Large intestine (tissue), 3 donors: ENCODE measurements around the gene BHLHA15. TPM values are rescaled to one million over a fixed set of nuclear protein-coding genes. Genes with fewer than 3 reads are reported as not detected.
A peak's percentile ranks its signal among the peaks of the same experiment; 100 is the strongest.

Experiments used
- DNase-seq, 2 donors: peaks; one replicate each; pipeline versions ENCODE4 v3.0.0 to v3.0.0-alpha.2; 2013
- H3K27ac ChIP-seq: one replicate; pipeline ENCODE4 v1.5.1; 2013; ENCODE audit warnings: low read length
- H3K27me3 ChIP-seq: 2 replicates; pipeline ENCODE4 v1.6.1; 2013; ENCODE audit warnings: low read length; ENCODE audit not compliant: control insufficient read depth, insufficient read depth
- H3K36me3 ChIP-seq: 2 replicates; pipeline ENCODE4 v1.6.1; 2013; ENCODE audit warnings: low read length; ENCODE audit not compliant: control insufficient read depth, insufficient read depth
- H3K4me1 ChIP-seq: one replicate; pipeline ENCODE4 v1.6.1; 2013; ENCODE audit warnings: low read length; ENCODE audit not compliant: control insufficient read depth, insufficient read depth
- H3K4me3 ChIP-seq: one replicate; pipeline ENCODE4 v1.5.1; 2013; ENCODE audit warnings: low read length
- H3K9me3 ChIP-seq: one replicate; pipeline ENCODE4 v1.6.1; 2013; ENCODE audit warnings: mild to moderate bottlenecking, low read depth, low read length, moderate library complexity; ENCODE audit not compliant: control insufficient read depth
- WGBS: methylation state at CpG from one replicate; pipeline ENCODE4 v1.1.5; 2013; ENCODE audit warnings: low lambda C conversion rate; ENCODE audit not compliant: insufficient coverage; 5-methylcytosine and 5-hydroxymethylcytosine counted together
- polyA plus RNA-seq: library from polyadenylated mRNA; unstranded; fragments of 120-200 nt; gene quantifications from one replicate; pipeline ENCODE4 v1.2.1, GENCODE V29; 2013

The BHLHA15 gene
- polyA plus RNA-seq, 1 donor = 0.60 TPM

DNA sequence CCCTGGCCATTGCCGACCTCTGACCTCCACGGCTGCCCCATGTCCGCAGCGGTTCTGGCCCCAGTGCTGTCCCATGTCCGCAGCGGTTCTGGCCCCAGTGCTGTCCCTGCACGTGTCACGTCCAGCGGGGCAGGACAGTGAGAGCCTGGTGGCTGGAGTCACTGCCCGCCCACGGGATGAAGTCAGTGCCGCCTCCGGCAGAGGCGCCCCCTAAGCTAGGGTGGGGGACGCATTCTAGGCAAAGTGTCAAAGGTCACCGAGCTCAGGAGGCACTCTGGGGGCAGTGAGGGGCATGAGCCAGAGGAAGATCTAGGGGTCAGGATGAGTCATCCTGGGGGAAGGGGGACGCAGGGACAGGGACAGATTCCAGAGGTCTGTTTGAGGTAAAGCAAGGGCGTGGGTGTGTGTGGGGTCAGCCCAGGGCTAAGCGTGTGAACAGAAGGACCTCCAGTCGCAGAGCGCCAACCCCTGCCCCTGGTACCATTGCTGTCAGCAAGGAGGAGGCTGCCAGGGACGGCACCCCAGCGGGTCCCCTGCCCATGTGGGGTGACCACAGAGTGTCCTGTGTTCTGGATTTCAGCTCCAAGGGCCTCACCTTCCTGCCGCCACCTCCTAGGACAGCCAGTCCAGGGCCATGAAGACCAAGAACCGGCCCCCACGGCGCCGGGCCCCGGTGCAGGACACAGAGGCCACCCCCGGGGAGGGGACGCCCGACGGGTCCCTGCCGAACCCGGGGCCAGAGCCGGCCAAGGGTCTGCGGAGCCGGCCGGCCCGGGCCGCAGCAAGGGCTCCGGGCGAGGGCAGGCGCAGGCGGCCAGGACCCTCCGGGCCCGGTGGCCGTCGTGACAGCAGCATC is 665 bp downstream of the BHLHA15 start:
- Histone ChIP-seq H3K27me3 (no peaks in the 10 kb centered on the region), H3K9me3 (no peaks in the 10 kb centered on the region), H3K27ac (no peak overlapping the region), H3K4me1 (peaks cover 6% of the 10 kb centered on the region), H3K36me3 (peaks cover 10% of the 10 kb centered on the region), H3K4me3 (peak overlapping the region; percentile 29)
- peak in 1 of 2 donors; percentile 49 for DNase-seq
- WGBS = no CpG with 5 or more reads among the region's 49 CpGs

- peaks cover 8% of the 10 kb centered on the region for H3K36me3 ChIP-seq
- no peak for DNase-seq
- no peak overlapping the region for H3K4me3 ChIP-seq
- no peak overlapping the region for H3K27ac ChIP-seq
- WGBS = no CpG with 5 or more reads among the region's 30 CpGs
- H3K4me1 ChIP-seq = peaks cover 6% of the 10 kb centered on the region
- H3K9me3 ChIP-seq = no peaks in the 10 kb centered on the region
- no peaks in the 10 kb centered on the region for H3K27me3 ChIP-seq
These were observed 1.3 kb downstream of the BHLHA15 start for GRCh38 chr7:98212532-98213041.

DNA sequence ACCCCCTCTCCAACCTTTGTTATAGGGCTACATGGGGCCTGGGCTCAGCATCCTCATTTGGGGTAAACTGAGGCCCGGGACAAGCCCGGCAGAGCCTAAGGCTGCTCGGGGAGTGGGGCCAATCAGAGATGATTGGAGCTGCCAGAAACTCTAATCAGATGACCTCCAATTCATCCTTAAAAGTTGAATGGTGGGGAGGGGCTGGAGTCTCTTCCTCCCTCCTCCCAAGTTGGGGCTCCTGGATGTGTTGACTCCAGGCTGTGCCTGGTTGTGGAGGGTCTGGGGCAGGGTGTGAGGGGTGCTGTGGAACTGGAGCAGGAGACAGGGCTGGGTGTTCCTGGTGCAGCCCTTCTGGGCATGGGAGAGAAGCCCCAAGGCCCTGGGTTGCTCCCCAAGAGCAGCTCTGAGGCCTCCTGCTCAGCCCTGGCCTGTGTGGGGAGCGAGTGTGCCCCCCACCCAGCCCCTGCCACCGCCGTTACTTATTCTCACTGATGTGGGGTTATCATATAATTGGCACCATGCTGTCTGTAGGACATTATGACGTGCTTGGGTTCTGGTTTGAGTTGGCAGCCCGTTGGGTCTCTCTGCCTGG is 2.2 kb downstream of the BHLHA15 start:
- H3K9me3 ChIP-seq = no peaks in the 10 kb centered on the region
- peaks cover 6% of the 10 kb centered on the region for H3K4me1 ChIP-seq
- DNase-seq = no peak
- H3K27me3 ChIP-seq = no peaks in the 10 kb centered on the region
- H3K27ac ChIP-seq = no peak overlapping the region
- H3K36me3 ChIP-seq = peaks cover 8% of the 10 kb centered on the region
- WGBS = no CpG with 5 or more reads among the region's 8 CpGs
- no peak overlapping the region for H3K4me3 ChIP-seq

DNA sequence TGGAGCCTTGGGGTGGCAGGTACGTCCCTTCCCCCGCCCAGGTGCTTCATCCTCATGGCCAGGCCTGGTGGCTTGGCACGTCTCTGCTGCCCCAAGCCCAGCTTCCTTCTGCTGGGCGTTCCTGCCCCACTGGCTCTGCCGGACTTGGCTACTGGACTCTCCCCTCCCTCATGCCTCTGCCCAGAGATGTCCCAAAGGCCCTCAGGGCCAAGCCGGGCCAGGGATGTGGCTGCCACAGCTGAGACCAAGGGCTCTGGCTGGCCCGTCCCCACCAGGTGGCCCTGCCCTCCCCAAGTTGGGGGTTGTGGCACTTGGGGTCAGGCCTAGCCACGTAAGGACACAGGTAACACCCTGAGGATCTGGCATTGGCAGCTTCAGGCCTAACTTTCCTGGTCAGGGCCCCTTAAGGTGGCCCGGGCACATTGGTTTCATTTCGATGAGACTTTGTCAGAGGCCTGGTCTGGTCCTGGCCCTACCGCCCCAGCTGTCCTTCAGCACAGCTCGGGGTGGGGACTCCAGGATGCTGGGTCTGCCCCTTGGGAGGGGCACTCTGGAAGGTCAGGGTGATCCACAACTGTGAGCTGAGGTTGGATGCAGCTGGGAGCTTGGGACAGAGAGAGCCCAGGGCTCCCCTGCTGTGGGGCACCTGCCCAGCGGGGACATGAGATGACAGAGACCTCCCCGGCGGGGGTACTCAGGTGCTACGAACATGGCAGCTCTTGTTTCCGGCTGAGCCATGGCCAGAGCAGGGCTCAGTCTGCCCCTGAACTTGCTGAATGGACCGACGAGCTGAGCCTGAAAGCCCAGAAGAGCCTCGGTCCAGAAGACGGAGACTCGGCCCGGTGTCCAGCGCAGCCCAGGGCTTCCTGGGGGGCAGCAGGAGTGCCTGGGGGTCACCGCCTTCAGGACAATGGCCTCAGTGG is 2.9 kb downstream of the BHLHA15 start:
- H3K4me1 ChIP-seq = peaks cover 6% of the 10 kb centered on the region
- H3K36me3 ChIP-seq = peaks cover 6% of the 10 kb centered on the region
- WGBS = no CpG with 5 or more reads among the region's 25 CpGs
- H3K4me3 ChIP-seq = no peak overlapping the region
- no peak overlapping the region for H3K27ac ChIP-seq
- DNase-seq = no peak
- no peaks in the 10 kb centered on the region for H3K27me3 ChIP-seq
- H3K9me3 ChIP-seq = no peaks in the 10 kb centered on the region

GRCh38 chr7:98214811-98215321 is 3.6 kb downstream of the BHLHA15 start:
- DNase-seq = no peak
- Histone ChIP-seq H3K27ac (no peak overlapping the region), H3K4me1 (peaks cover 6% of the 10 kb centered on the region), H3K36me3 (peaks cover 4% of the 10 kb centered on the region), H3K27me3 (no peaks in the 10 kb centered on the region), H3K9me3 (no peaks in the 10 kb centered on the region), H3K4me3 (no peak overlapping the region)
- WGBS = no CpG with 5 or more reads among the region's 27 CpGs

DNA sequence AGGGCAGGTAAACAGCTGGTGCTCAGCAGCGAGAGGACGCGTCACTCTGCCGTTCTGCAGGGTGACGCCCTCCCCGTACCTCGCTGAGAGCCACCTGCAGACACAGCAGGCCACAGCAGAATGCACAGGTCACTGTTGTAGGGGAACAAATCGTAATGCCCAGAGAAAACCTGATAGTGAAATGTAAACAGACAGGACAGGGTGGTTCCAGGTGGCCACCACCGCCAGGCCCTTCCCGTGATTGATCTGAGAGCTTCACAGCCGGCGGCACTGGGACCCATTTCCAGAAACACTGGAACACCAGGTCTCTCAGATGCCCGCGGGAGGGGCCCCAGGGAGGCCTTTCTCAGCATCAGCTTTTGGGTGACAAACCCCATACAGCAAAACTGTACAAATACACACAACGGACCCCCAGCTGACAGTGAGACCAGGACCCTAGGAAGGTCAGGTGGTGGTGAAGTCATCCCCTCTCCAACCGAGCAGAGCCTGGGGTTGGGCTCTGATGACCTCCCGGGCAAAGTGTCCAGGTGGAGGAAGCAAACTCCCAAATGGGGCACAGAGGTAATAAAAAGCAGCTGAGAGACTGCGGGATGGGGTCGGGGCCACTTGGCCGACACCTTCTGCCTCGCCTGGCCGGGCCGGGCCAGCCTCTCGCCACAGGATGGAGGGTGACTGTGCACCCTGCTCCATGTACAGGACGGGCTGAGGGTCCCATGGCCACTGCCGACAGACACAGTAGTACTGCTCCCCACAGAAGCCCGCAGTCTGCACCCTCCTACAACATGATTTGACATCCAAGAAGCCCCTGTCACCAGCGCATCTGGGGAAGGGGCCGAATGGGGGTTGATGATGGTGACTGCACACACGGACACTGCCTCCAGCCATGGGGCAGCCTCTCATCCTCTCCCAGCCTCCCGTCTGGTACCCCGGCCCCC is 4.6 kb downstream of the BHLHA15 start:
- no peak overlapping the region for H3K27ac ChIP-seq
- no peak overlapping the region for H3K4me3 ChIP-seq
- H3K4me1 ChIP-seq = peaks cover 6% of the 10 kb centered on the region
- no peak for DNase-seq
- peaks cover 4% of the 10 kb centered on the region for H3K36me3 ChIP-seq
- no peaks in the 10 kb centered on the region for H3K9me3 ChIP-seq
- no CpG with 5 or more reads among the region's 32 CpGs for WGBS
- H3K27me3 ChIP-seq = no peaks in the 10 kb centered on the region

DNA sequence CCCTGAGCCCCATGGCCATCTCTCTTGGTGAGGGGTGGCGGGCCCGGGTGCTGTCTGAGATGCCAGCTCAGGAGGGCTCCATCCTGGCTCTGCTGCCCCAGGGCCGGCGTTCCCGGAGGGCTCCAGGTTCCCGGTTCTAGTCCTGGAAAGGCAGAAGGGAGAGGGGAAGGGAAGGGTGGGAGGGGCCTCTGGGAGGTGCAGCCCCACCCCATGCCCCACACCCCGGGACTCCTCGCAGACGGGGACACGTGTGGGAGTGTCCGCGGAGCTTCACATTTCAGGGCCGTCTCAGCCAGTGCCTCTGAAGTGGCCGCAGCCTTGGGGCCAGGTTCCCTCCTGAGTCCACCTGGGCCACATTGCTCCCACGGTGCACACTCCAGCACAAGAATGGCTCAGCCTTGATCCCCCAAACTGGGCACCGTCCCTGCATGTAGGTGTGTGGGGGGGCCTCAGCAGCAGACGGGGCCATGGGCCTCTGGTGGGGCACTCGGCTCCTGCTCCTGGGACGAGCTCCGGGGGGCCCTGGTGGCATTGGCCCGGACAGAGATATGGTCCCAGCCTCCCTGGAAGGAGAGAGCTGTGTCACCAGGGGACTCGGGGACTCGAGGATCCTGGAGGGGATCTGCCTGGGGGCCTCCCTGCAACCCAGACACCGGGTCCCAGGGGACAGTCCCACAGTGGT is 5.8 kb downstream of the BHLHA15 start:
- H3K4me1 ChIP-seq = no peaks in the 10 kb centered on the region
- H3K36me3 ChIP-seq = peaks cover 11% of the 10 kb centered on the region
- DNase-seq = no peak
- no peaks in the 10 kb centered on the region for H3K9me3 ChIP-seq
- no peaks in the 10 kb centered on the region for H3K27me3 ChIP-seq
- no peak overlapping the region for H3K27ac ChIP-seq
- H3K4me3 ChIP-seq = no peak overlapping the region
- WGBS = no CpG with 5 or more reads among the region's 24 CpGs

DNA sequence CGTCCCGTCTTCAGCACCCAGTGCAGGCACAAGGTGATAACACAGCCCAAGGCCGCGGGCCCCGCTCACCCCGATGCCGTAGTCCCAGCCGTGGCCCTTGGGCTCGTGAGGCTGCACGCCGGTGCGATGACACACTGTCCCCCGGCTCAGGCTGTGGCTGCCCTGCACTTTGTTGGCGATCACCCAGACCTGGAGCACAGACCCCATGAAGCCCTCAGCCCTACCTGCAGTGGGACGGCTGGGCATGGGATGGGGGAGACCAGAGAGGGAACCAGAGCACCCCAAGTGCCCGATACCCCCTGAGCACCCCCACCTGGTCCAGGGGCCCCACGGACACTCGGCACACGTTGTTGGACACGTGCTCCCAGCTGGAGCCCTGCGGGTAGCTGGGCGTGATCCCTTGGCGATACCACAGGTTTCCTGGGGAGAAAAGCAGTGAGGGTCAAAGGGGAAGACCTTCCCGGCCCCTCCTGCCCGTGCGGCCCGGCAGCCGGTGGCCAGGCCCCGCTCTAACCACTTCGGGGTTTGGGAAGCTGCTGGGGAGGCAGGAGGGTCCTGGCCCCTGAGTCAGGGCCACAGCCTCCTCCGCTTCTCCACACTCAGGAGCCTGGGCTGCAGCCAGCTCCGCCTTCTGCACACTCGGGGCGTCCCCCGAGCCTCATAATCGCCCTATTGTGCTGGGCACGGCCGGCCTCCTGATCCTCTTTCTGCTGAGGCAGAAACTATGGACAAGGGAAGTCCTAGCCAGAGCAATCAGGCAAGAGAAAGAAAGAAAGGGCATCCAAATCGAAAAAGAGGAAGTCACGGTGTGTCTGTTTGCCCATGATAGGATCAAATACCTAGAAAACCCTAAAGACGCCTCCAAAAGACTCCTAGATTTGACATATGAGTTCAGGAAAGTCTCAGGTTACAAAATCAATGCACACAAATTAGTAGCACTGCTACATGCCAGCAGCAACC is 6.7 kb downstream of the BHLHA15 start:
- H3K27me3 ChIP-seq = no peaks in the 10 kb centered on the region
- H3K4me1 ChIP-seq = no peaks in the 10 kb centered on the region
- no peak overlapping the region for H3K27ac ChIP-seq
- H3K4me3 ChIP-seq = no peak overlapping the region
- 43% methylated on average over 5 of the region's 41 CpGs for WGBS
- no peaks in the 10 kb centered on the region for H3K9me3 ChIP-seq
- peaks cover 15% of the 10 kb centered on the region for H3K36me3 ChIP-seq
- peak in 1 of 2 donors; percentile 28 for DNase-seq
